ENCODE measurements around the gene EPHA8. TPM values are rescaled to one million over a fixed set of nuclear protein-coding genes. Genes with fewer than 3 reads are reported as not detected.

Gene EPHA8
- total and polyA plus RNA-seq, 9 of the 15 experiments (the other 6 are each of a cell fraction or from before 2014, with no cell fraction given), result not detected

- BruUV-seq (replicated peaks), result no TSS peak
- H3K27me3 ChIP-seq (ENCODE audit: control insufficient read depth in 2 of 2, insufficient read depth in 2 of 2, low read length in 2 of 2), result peaks cover 18 to 74% of the 10 kb centered on the region in 2 experiments
- no peak for TF ChIP-seq MAX (CRISPR knock-in tag; IDR thresholded peaks at IDR 0.05)
- no peak for TF ChIP-seq U2AF1 (optimal IDR thresholded peaks at IDR 0.05; ENCODE audit: low read depth, low read length)
- TF ChIP-seq E2F1 (CRISPR knock-in tag; IDR thresholded peaks at IDR 0.05), result no peak
- TF ChIP-seq YY1 (IDR thresholded peaks at IDR 0.05; ENCODE audit: borderline replicate concordance in 1 of 3, control insufficient read depth in 1 of 3, extremely low read depth in 1 of 3, insufficient read depth in 3 of 3, insufficient read length in 1 of 3, insufficient replicate concordance in 2 of 3, low read depth in 1 of 3, low read length in 2 of 3), result no peak
- no peak for TF ChIP-seq ZNF263 (CRISPR knock-in tag; IDR thresholded peaks at IDR 0.05; ENCODE audit: borderline replicate concordance)
- no peak for TF ChIP-seq ATF4 (CRISPR knock-in tag; IDR thresholded peaks at IDR 0.05)
- TF ChIP-seq NRF1 (conservative IDR thresholded peaks at IDR 0.05 in 1 of 2, IDR thresholded peaks at IDR 0.05 in 1 of 2), result peak in 1 of 2 experiments; percentile 26; a peak in 1 of 4 replicates
- no peak for TF ChIP-seq GTF3C2 (IDR thresholded peaks at IDR 0.05; ENCODE audit: borderline replicate concordance, extremely low read depth, insufficient read length)
- intact Hi-C loops (cut with micrococcal nuclease), result no loop called here
- no peaks in the 10 kb centered on the region for H3K4me1 ChIP-seq (replicated peaks in 1 of 2; ENCODE audit: control insufficient read depth in 2 of 2, insufficient read depth in 2 of 2, low read length in 2 of 2)
- H3K4me2 ChIP-seq (ENCODE audit: insufficient read depth, low read length), result no peak overlapping the region
- H3K79me2 ChIP-seq (ENCODE audit: control insufficient read depth, insufficient read depth, low read length), result no peaks in the 10 kb centered on the region
- ATAC-seq (peak; percentile 60), DNase-seq (ENCODE audit: extremely low read depth in 1 of 4, low spot score in 3 of 4) (no peak), FAIRE-seq (no peak)
- no peak overlapping the region for H3K9ac ChIP-seq (ENCODE audit: insufficient read depth in 1 of 2, low read depth in 2 of 2, low read length in 2 of 2)
- H3K9me1 ChIP-seq (ENCODE audit: control insufficient read depth, insufficient read depth, low read length), result no peaks in the 10 kb centered on the region
- H3K4me3 ChIP-seq, result no peak overlapping the region
- peaks cover 16% of the 10 kb centered on the region for H4K20me1 ChIP-seq (replicated peaks; ENCODE audit: control insufficient read depth, insufficient read depth, low read length)
- H3K27ac ChIP-seq (ENCODE audit: extremely low read depth, low read depth, low read length), result no peak overlapping the region
- ChIA-PET CTCF (ENCODE audit: low intra/inter-chr PET ratio) (no interaction called here), POLR2A (interaction anchor here (0.6 to 1.8 kb wide), 4 partner anchors 10 to 46 kb away, joined by 3 to 5 read pairs (median 4); partner anchors contain the start of gene C1QA)
- WGBS (ENCODE audit: insufficient coverage, low coverage, missing lambda C conversion rate), result under 1% methylated on average over 20 of the region's 20 CpGs
- no peaks in the 10 kb centered on the region for H3K9me3 ChIP-seq (replicated peaks; ENCODE audit: control insufficient read depth, insufficient read depth, low read depth, low read length)
- no peaks in the 10 kb centered on the region for H3K36me3 ChIP-seq (ENCODE audit: control insufficient read depth, insufficient read depth, low read length)
- in situ Hi-C loops (cut with MboI), result no loop called here
- no peak overlapping the region for H2AFZ ChIP-seq (ENCODE audit: low read depth, low read length)
Measured at GRCh38 chr1:22626237-22627157, 63.2 kb downstream of the EPHA8 start.

Measured in K562 (cell line).